Neutrophil (primary cell): ENCODE measurements around the gene RNF182.

Experiments used
- H3K27ac ChIP-seq: fragments of 200-600 bp; sonication (generic); 2 replicates; pipeline ENCODE4 v1.5.1; 2016; ENCODE audit warnings: mild to moderate bottlenecking, moderate library complexity
- H3K27me3 ChIP-seq: fragments of 200-600 bp; sonication (generic); 2 replicates; pipeline ENCODE4 v1.6.0; 2016; ENCODE audit warnings: mild to moderate bottlenecking
- H3K36me3 ChIP-seq: fragments of 200-600 bp; sonication (generic); 2 replicates; pipeline ENCODE4 v1.5.1; 2017
- H3K4me1 ChIP-seq, 2 experiments: fragments of 200-600 bp in 1 of 2; sonication (generic) in 1 of 2; 1 replicate in 1 of 2; 2 replicates in 1 of 2; pipeline versions ENCODE4 v1.5.1 to v1.6.1; 2013 to 2016; ENCODE audit warnings: low read depth in 1 of 2, low read length in 1 of 2, mild to moderate bottlenecking in 1 of 2, moderate library complexity in 1 of 2; ENCODE audit not compliant: control insufficient read depth in 1 of 2, insufficient read depth in 1 of 2
- H3K4me3 ChIP-seq, 2 experiments: fragments of 200-600 bp in 1 of 2; sonication (generic) in 1 of 2; 1 replicate in 1 of 2; 2 replicates in 1 of 2; pipeline ENCODE4 v1.5.1; 2013 to 2016; ENCODE audit warnings: low read depth in 1 of 2, low read length in 1 of 2, mild to moderate bottlenecking in 1 of 2, moderate library complexity in 1 of 2
- H3K9me3 ChIP-seq: fragments of 200-600 bp; sonication (generic); 2 replicates; pipeline ENCODE4 v1.5.1; 2016
- CTCF ChIP-seq: fragments of 200-600 bp; sonication (generic); IDR thresholded peaks from 2 replicates; pipeline ENCODE4 v1.5.1; 2016; ENCODE audit warnings: antibody characterized with exemption

RNF182 gene

GRCh38 chr6:13978102-13978640 lies 53.4 kb downstream of the RNF182 start:
- H3K36me3 ChIP-seq: no peaks in the 10 kb centered on the region

GRCh38 chr6:13978787-13979186 lies 54.0 kb downstream of the RNF182 start:
- Histone ChIP-seq H3K27me3 (peaks cover 5% of the 10 kb centered on the region), H3K4me3 (no peak overlapping the region), H3K9me3 (no peaks in the 10 kb centered on the region), H3K36me3 (no peaks in the 10 kb centered on the region), H3K27ac (no peak overlapping the region), H3K4me1 (no peaks in the 10 kb centered on the region)
- no peak for TF ChIP-seq CTCF

More at GRCh38 chr6:13978102-13978640, 53.4 kb downstream of the RNF182 start:
- H3K9me3 ChIP-seq: no peaks in the 10 kb centered on the region
- no peak for TF ChIP-seq CTCF
- no peak overlapping the region for H3K27ac ChIP-seq
- no peak overlapping the region for H3K4me3 ChIP-seq
- no peaks in the 10 kb centered on the region for H3K4me1 ChIP-seq
- H3K27me3 ChIP-seq: peaks cover 4% of the 10 kb centered on the region

- TF ChIP-seq CTCF: no peak
- no peaks in the 10 kb centered on the region for H3K36me3 ChIP-seq
Observed at GRCh38 chr6:13979284-13980171, 54.8 kb downstream of the RNF182 start.

GRCh38 chr6:13980534-13980933 lies 55.8 kb downstream of the RNF182 start:
- H3K9me3 ChIP-seq: no peaks in the 10 kb centered on the region
- H3K4me3 ChIP-seq: no peak overlapping the region
- H3K27ac ChIP-seq: no peak overlapping the region
- peaks cover 10% of the 10 kb centered on the region for H3K27me3 ChIP-seq
- H3K36me3 ChIP-seq: no peaks in the 10 kb centered on the region
- no peaks in the 10 kb centered on the region for H3K4me1 ChIP-seq
- no peak for TF ChIP-seq CTCF

More at GRCh38 chr6:13979284-13980171, 54.8 kb downstream of the RNF182 start:
- H3K9me3 ChIP-seq: no peaks in the 10 kb centered on the region
- H3K27me3 ChIP-seq: peaks cover 10% of the 10 kb centered on the region
- H3K4me1 ChIP-seq: no peaks in the 10 kb centered on the region
- H3K27ac ChIP-seq: no peak overlapping the region
- no peak overlapping the region for H3K4me3 ChIP-seq

- Histone ChIP-seq H3K4me3 (no peak overlapping the region), H3K36me3 (no peaks in the 10 kb centered on the region), H3K27me3 (peaks cover 28% of the 10 kb centered on the region), H3K4me1 (no peaks in the 10 kb centered on the region), H3K9me3 (no peaks in the 10 kb centered on the region), H3K27ac (no peak overlapping the region)
- no peak for TF ChIP-seq CTCF
Observed at GRCh38 chr6:13985663-13986325, 61.0 kb downstream of the RNF182 start.
